ENCODE results near the gene COL19A1.

DNA sequence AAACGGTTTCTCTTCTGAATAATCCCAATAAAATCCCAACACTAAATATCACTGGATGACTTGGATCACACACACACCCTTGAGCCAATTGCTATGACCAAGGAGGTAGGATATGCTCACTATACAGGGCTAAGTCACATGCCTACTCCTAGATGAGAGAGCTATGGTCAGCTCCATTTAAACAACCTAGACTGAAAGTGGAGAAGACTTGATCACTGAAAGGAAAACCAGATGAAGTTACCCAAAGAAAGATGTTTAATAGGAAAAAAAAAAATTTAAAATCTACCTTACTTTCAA is 18.9 kb upstream of the COL19A1 start:
- TF ChIP-seq, protein P1, sequence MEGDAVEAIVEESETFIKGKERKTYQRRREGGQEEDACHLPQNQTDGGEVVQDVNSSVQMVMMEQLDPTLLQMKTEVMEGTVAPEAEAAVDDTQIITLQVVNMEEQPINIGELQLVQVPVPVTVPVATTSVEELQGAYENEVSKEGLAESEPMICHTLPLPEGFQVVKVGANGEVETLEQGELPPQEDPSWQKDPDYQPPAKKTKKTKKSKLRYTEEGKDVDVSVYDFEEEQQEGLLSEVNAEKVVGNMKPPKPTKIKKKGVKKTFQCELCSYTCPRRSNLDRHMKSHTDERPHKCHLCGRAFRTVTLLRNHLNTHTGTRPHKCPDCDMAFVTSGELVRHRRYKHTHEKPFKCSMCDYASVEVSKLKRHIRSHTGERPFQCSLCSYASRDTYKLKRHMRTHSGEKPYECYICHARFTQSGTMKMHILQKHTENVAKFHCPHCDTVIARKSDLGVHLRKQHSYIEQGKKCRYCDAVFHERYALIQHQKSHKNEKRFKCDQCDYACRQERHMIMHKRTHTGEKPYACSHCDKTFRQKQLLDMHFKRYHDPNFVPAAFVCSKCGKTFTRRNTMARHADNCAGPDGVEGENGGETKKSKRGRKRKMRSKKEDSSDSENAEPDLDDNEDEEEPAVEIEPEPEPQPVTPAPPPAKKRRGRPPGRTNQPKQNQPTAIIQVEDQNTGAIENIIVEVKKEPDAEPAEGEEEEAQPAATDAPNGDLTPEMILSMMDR (IDR thresholded peaks at IDR 0.05) = no peak
- TF ChIP-seq POLR2A (IDR thresholded peaks at IDR 0.05) = no peak
